AG09319 (cell line): ENCODE measurements around the gene DDX49.

Experiments used
- DNase-seq: peaks from one replicate; pipeline ENCODE4 v3.0.0-alpha.2; 2010; ENCODE audit warnings: low read depth; ENCODE audit errors: extremely low read depth
- CTCF ChIP-seq: IDR thresholded peaks from 2 replicates; pipeline ENCODE4 v1.5.1; 2011; ENCODE audit warnings: low read depth, mild to moderate bottlenecking, inconsistent platforms, low read length, moderate library complexity

DDX49 gene

GRCh38 chr19:18960370-18960769, 40.9 kb downstream of the DDX49 start:
- TF ChIP-seq CTCF, result no peak
- no peak for DNase-seq

- no peak for DNase-seq
- no peak for TF ChIP-seq CTCF
Observed at GRCh38 chr19:18961767-18962620, 42.5 kb downstream of the DDX49 start.

- TF ChIP-seq CTCF, result no peak
- DNase-seq, result no peak
Observed at GRCh38 chr19:18964121-18964520, 44.6 kb downstream of the DDX49 start.

- no peak for DNase-seq
- TF ChIP-seq CTCF, result no peak
Observed at GRCh38 chr19:18966307-18966706, 46.8 kb downstream of the DDX49 start.

GRCh38 chr19:18967358-18968146, 48.0 kb downstream of the DDX49 start:
- no peak for DNase-seq
- TF ChIP-seq CTCF, result no peak

- TF ChIP-seq CTCF, result no peak
- DNase-seq, result no peak
Observed at GRCh38 chr19:18969931-18970659, 50.6 kb downstream of the DDX49 start.
